Aorta (tissue), 5 donors: ENCODE data around the gene TNFRSF8. TPM values are rescaled to one million over a fixed set of nuclear protein-coding genes. Genes with fewer than 3 reads are reported as not detected.

Experiments used
- ATAC-seq: fragments of 200-7000 bp; cut with Tn5 transposase; one replicate; pipeline ENCODE4 v1.9.1; 2022; ENCODE audit warnings: moderate library complexity; ENCODE audit not compliant: low FRiP score
- DNase-seq, 2 donors: peaks; one replicate each; pipeline ENCODE4 v3.0.0-alpha.2; 2020
- H3K27ac ChIP-seq, 2 donors: one replicate each; pipeline ENCODE4 v1.5.1; 2013; ENCODE audit warnings: low read length in 2 of 2, mild to moderate bottlenecking in 2 of 2, moderate library complexity in 2 of 2, control low read depth in 1 of 2, inconsistent platforms in 1 of 2, low read depth in 1 of 2
- H3K27me3 ChIP-seq, 2 donors: one replicate each; pipeline ENCODE4 v1.6.1; 2013; ENCODE audit warnings: control low read depth in 1 of 2, low read length in 1 of 2, mild to moderate bottlenecking in 1 of 2, moderate library complexity in 1 of 2; ENCODE audit not compliant: insufficient read depth in 2 of 2, control insufficient read depth in 1 of 2
- H3K36me3 ChIP-seq, 2 donors: one replicate each; pipeline ENCODE4 v1.6.1; 2013; ENCODE audit warnings: control low read depth in 1 of 2, low read length in 1 of 2, mild to moderate bottlenecking in 1 of 2; ENCODE audit not compliant: insufficient read depth in 2 of 2, control insufficient read depth in 1 of 2
- H3K4me1 ChIP-seq, 2 donors: one replicate each; pipeline ENCODE4 v1.6.1; 2013; ENCODE audit warnings: low read length in 2 of 2, control low read depth in 1 of 2, mild to moderate bottlenecking in 1 of 2, moderate library complexity in 1 of 2; ENCODE audit not compliant: insufficient read depth in 2 of 2, control insufficient read depth in 1 of 2
- H3K4me3 ChIP-seq, 2 donors: one replicate each; pipeline ENCODE4 v1.5.1; 2013; ENCODE audit warnings: low read length in 2 of 2, control low read depth in 1 of 2, mild to moderate bottlenecking in 1 of 2
- H3K9me3 ChIP-seq: one replicate; pipeline ENCODE4 v1.6.1; 2013; ENCODE audit warnings: mild to moderate bottlenecking, low read length; ENCODE audit not compliant: control insufficient read depth
- WGBS, 2 donors: extraction: QIAGEN DNeasy Blood & Tissue Kit; methylation state at CpG; one replicate each; pipeline ENCODE4 v1.1.7; 2013; 5-methylcytosine and 5-hydroxymethylcytosine counted together
- intact Hi-C, 2 donors: fragments of 100-400 bp; cut with DNase I; formaldehyde crosslinking; loops; one replicate each; pipeline versions ENCODE4 v1.14.2 to v1.15.0; 2022
- polyA plus RNA-seq, 2 donors: library from polyadenylated mRNA; stranded (reverse); fragments of 200-250 nt; gene quantifications; one replicate each; pipeline ENCODE4 v1.2.3, GENCODE V29; 2013
- total RNA-seq, 2 donors: library from RNA; stranded (reverse); fragmentation: NEBNext Ultra II Directional; extraction: Animal tissue kit (Norgen Biotek cat#: 25700); gene quantifications; one replicate each; pipeline ENCODE4 v1.2.1, GENCODE V29; 2021
- donor health status: healthy with polysubstance abuse.
- donor health status: Bipolar disorder and iron deficiency.
- donor health status: DM: no; HTN: no; CAD: no.
- donor health status: DM: no; HTN: no; CAD: no.
- donor health status: DM: yes; HTN: yes; CAD: no.

The TNFRSF8 gene
- total and polyA plus RNA-seq, 4 donors: 0.74 to 4.7 (median 1.3) TPM

GRCh38 chr1:12047120-12047876 is 15.8 kb upstream of the TNFRSF8 start:
- H3K36me3 ChIP-seq: no peaks in the 10 kb centered on the region
- H3K4me3 ChIP-seq: no peak overlapping the region
- WGBS, 2 donors: 49 to 55% methylated on average over 18 of the region's 18 CpGs
- ATAC-seq (no peak), DNase-seq (no peak)
- no peaks in the 10 kb centered on the region for H3K27me3 ChIP-seq
- H3K27ac ChIP-seq: no peak overlapping the region
- intact Hi-C loops: no loop called here
- no peaks in the 10 kb centered on the region for H3K4me1 ChIP-seq
- no peaks in the 10 kb centered on the region for H3K9me3 ChIP-seq

GRCh38 chr1:12048372-12048771 is 14.7 kb upstream of the TNFRSF8 start:
- H3K4me3 ChIP-seq: no peak overlapping the region
- 32 to 46% methylated on average over 2 of the region's 2 CpGs for WGBS, 2 donors
- H3K27me3 ChIP-seq: no peaks in the 10 kb centered on the region
- DNase-seq (no peak), ATAC-seq (no peak)
- no peak overlapping the region for H3K27ac ChIP-seq
- no peaks in the 10 kb centered on the region for H3K9me3 ChIP-seq
- H3K4me1 ChIP-seq: no peaks in the 10 kb centered on the region
- intact Hi-C loops: no loop called here
- H3K36me3 ChIP-seq: no peaks in the 10 kb centered on the region

GRCh38 chr1:12049616-12050015 is 13.5 kb upstream of the TNFRSF8 start:
- H3K9me3 ChIP-seq: no peaks in the 10 kb centered on the region
- ATAC-seq (no peak), DNase-seq (no peak)
- 79 to 84% methylated on average over 4 of the region's 4 CpGs for WGBS, 2 donors
- intact Hi-C loops: no loop called here
- H3K4me1 ChIP-seq: no peaks in the 10 kb centered on the region
- no peaks in the 10 kb centered on the region for H3K27me3 ChIP-seq
- H3K36me3 ChIP-seq: no peaks in the 10 kb centered on the region
- no peak overlapping the region for H3K27ac ChIP-seq
- no peak overlapping the region for H3K4me3 ChIP-seq

- DNase-seq (no peak), ATAC-seq (no peak)
- intact Hi-C loops: no loop called here
- 100% methylated on average over 1 of the region's 1 CpG for WGBS, 2 donors
- no peak overlapping the region for H3K4me3 ChIP-seq
- no peaks in the 10 kb centered on the region for H3K4me1 ChIP-seq
- H3K9me3 ChIP-seq: no peaks in the 10 kb centered on the region
- no peak overlapping the region for H3K27ac ChIP-seq
- H3K27me3 ChIP-seq: no peaks in the 10 kb centered on the region
- no peaks in the 10 kb centered on the region for H3K36me3 ChIP-seq
These were observed 11.7 kb upstream of the TNFRSF8 start for GRCh38 chr1:12051361-12051760.

GRCh38 chr1:12052008-12052573 is 11.0 kb upstream of the TNFRSF8 start:
- DNase-seq (peak; percentile 82 to 88), ATAC-seq (peak; percentile 92)
- H3K4me1 ChIP-seq: no peaks in the 10 kb centered on the region
- WGBS, 2 donors: 13 to 14% methylated on average over 9 of the region's 9 CpGs
- no peak overlapping the region for H3K27ac ChIP-seq
- no peaks in the 10 kb centered on the region for H3K9me3 ChIP-seq
- H3K36me3 ChIP-seq: no peaks in the 10 kb centered on the region
- H3K4me3 ChIP-seq: no peak overlapping the region
- no peaks in the 10 kb centered on the region for H3K27me3 ChIP-seq
- intact Hi-C loops: no loop called here

GRCh38 chr1:12052997-12053686 is 10.0 kb upstream of the TNFRSF8 start:
- H3K4me1 ChIP-seq: no peaks in the 10 kb centered on the region
- DNase-seq (peak; percentile 66 to 87), ATAC-seq (peak; percentile 69)
- H3K27me3 ChIP-seq: no peaks in the 10 kb centered on the region
- H3K9me3 ChIP-seq: no peaks in the 10 kb centered on the region
- H3K4me3 ChIP-seq: no peak overlapping the region
- H3K36me3 ChIP-seq: no peaks in the 10 kb centered on the region
- intact Hi-C loops: no loop called here
- no peak overlapping the region for H3K27ac ChIP-seq
- WGBS, 2 donors: 18 to 33% methylated on average over 14 of the region's 14 CpGs

GRCh38 chr1:12053752-12054548 is 9.2 kb upstream of the TNFRSF8 start:
- no peaks in the 10 kb centered on the region for H3K4me1 ChIP-seq
- DNase-seq: no peak
- no peaks in the 10 kb centered on the region for H3K36me3 ChIP-seq
- H3K27ac ChIP-seq: no peak overlapping the region
- no peak overlapping the region for H3K4me3 ChIP-seq
- no peak for ATAC-seq
- 71% methylated on average over 13 of the region's 13 CpGs for WGBS, 2 donors
- intact Hi-C loops: no loop called here
- no peaks in the 10 kb centered on the region for H3K27me3 ChIP-seq
- no peaks in the 10 kb centered on the region for H3K9me3 ChIP-seq

- WGBS, 2 donors: 82 to 94% methylated on average over 6 of the region's 6 CpGs
These were observed 7.8 kb upstream of the TNFRSF8 start for GRCh38 chr1:12055259-12055658.

More at GRCh38 chr1:12055259-12055658, 7.8 kb upstream of the TNFRSF8 start:
- no peak overlapping the region for H3K27ac ChIP-seq
- H3K27me3 ChIP-seq: no peaks in the 10 kb centered on the region
- ATAC-seq (no peak), DNase-seq (no peak)
- no peaks in the 10 kb centered on the region for H3K36me3 ChIP-seq
- intact Hi-C loops: no loop called here
- H3K9me3 ChIP-seq: no peaks in the 10 kb centered on the region
- H3K4me3 ChIP-seq: no peak overlapping the region
- H3K4me1 ChIP-seq: no peaks in the 10 kb centered on the region
